IPS DF 6.9 (cell line): Measurements from ENCODE around the gene IL4.
"Not testable (repeated sequence)": the region's sequence is repeated elsewhere in the genome, so short reads cannot be mapped to it uniquely, and the experiment has no call there.

Experiments used
- DNase-seq: peaks from one replicate; pipeline ENCODE4 v3.0.0-alpha.2; 2013; ENCODE audit warnings: low read depth, low spot score
- H3K27ac ChIP-seq: one replicate; pipeline ENCODE4 v1.5.1; 2013; ENCODE audit warnings: low read length, control low read depth
- H3K27me3 ChIP-seq: 2 replicates; pipeline ENCODE4 v1.6.1; 2013; ENCODE audit warnings: mild to moderate bottlenecking, low read length; ENCODE audit not compliant: control insufficient read depth, insufficient read depth
- H3K36me3 ChIP-seq: 2 replicates; pipeline ENCODE4 v1.6.1; 2013; ENCODE audit warnings: low read length; ENCODE audit not compliant: control insufficient read depth, insufficient read depth
- H3K4me1 ChIP-seq: 2 replicates; pipeline ENCODE4 v1.6.1; 2013; ENCODE audit warnings: low read length; ENCODE audit not compliant: control insufficient read depth, insufficient read depth
- H3K4me3 ChIP-seq: 2 replicates; pipeline ENCODE4 v1.5.1; 2013; ENCODE audit warnings: mild to moderate bottlenecking, low read length
- H3K9me3 ChIP-seq: 2 replicates; pipeline ENCODE4 v1.6.1; 2013; ENCODE audit warnings: low read length, inconsistent platforms; ENCODE audit not compliant: control insufficient read depth, insufficient read depth
- WGBS: extraction: QIAGEN DNeasy Blood & Tissue Kit; methylation state at CpG from one replicate; pipeline ENCODE4 v1.1.7; 2013; ENCODE audit warnings: mixed read lengths, missing lambda C conversion rate; ENCODE audit not compliant: insufficient read length, insufficient coverage; 5-methylcytosine and 5-hydroxymethylcytosine counted together

The IL4 gene

DNA sequence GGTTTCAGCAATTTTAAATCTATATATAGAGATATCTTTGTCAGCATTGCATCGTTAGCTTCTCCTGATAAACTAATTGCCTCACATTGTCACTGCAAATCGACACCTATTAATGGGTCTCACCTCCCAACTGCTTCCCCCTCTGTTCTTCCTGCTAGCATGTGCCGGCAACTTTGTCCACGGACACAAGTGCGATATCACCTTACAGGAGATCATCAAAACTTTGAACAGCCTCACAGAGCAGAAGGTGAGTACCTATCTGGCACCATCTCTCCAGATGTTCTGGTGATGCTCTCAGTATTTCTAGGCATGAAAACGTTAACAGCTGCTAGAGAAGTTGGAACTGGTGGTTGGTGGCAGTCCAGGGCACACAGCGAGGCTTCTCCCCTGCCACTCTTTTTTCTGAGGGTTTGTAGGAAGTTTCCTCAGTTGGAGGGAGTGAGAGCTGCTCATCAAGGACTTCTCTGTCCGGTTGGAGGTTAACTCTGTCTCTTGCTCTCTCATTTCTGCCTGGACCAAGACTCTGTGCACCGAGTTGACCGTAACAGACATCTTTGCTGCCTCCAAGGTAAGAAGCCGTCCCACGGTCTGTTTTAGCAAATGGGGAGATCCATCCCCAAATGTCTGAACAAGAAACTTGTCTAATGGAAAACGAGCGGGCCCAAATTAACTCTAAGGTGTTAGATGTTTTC lies at the start of gene IL4:
IL4 (plus strand) TSS at position 51 of the 692 bp plus-strand sequence; CDS start at position 113, 62 bp downstream.
- no CpG with 5 or more reads among the region's 14 CpGs for WGBS
- H3K9me3 ChIP-seq: no peaks in the 10 kb centered on the region
- peaks cover 1% of the 10 kb centered on the region; the same call in 1 of the 2 replicates for H3K4me1 ChIP-seq
- no peak for DNase-seq
- H3K27ac ChIP-seq: no peak within 1 kb of the TSS
- H3K36me3 ChIP-seq: no peaks in the 10 kb centered on the region
- H3K4me3 ChIP-seq: no peak within 1 kb of the TSS
- H3K27me3 ChIP-seq: no peaks in the 10 kb centered on the region

DNA sequence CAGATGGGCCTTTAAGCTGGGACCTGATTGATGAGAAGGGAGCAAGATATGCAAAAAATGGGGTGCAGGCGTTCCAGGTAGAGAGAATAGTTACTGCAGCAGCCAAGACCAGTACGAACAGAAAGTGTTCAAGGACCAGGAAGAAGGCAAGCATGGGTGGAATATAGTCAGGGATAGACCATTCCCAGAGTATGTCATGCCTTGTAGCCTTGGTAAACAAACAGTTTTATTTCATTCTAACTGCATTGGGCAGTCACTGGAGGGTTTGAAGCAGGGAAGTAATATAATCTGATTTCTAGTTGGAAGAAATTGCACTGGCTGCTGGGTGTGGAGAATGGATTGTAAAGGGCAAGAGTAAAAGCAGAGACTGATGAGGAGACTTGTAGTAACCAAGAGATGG lies 46.3 kb upstream of the IL4 start:
- no CpG with 5 or more reads among the region's 2 CpGs for WGBS
- Histone ChIP-seq H3K4me3 (no peak overlapping the region), H3K27me3 (no peaks in the 10 kb centered on the region; the same call in 1 of the 2 replicates), H3K27ac (no peak overlapping the region), H3K9me3 (no peaks in the 10 kb centered on the region), H3K36me3 (no peaks in the 10 kb centered on the region), H3K4me1 (no peaks in the 10 kb centered on the region)
- DNase-seq: no peak

DNA sequence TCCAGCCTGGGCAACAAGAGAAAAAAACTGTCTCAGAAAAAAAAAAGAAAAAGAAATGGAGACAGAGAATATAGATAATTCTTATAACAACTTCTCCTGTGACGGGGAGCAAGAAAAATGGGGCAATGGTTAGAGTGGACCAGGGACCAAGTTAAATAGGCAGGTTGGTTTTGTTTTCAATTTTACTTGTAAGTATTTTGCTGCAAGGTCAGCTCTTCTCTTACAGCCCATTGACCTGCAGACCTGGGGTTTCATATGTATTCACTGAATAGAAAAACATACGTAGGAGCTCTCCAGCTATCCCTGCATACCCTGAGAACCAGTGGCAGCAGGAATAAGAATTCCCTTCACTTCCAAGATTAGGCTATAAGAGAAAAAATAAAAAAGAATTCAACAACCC lies 45.0 kb upstream of the IL4 start:
- Histone ChIP-seq H3K9me3 (no peaks in the 10 kb centered on the region), H3K27ac (no peak overlapping the region), H3K4me1 (no peaks in the 10 kb centered on the region), H3K4me3 (no peak overlapping the region), H3K36me3 (no peaks in the 10 kb centered on the region), H3K27me3 (no peaks in the 10 kb centered on the region; the same call in 1 of the 2 replicates)
- no CpG with 5 or more reads among the region's 2 CpGs for WGBS
- no peak for DNase-seq

DNA sequence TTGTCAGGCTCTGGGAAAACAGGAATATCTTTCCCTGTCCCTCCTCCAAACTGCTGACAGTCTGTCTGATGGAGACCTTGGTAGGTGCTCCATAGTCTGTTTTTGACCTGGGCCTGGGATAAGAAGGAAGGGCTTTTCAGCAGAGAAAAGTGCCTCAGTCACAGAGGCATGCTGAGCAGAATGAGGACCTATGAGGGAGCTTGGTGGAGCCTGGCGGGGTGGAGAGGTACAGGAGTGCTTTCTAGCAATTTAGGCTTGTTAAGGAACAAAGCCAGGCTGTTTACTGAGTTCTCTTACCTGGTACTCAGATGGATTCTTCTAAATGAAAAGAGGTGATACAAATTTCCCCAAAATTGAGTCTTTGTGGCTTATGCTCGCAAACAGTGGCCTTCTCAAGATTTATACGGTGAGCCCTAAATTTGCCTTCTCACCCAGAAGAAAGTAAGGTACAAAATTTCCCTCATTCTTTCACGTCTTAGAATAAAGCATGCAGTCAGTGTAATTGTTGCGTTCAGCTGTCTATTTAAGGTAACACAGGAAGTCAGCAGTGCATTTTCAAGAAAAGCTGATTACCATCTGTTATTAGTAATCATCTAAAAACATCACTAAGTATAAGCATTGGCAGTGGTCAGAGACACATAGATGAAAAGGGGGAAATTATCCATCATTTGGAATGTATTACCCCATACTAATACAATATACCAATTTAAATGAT lies 44.4 kb upstream of the IL4 start:
- H3K27ac ChIP-seq: no peak overlapping the region
- DNase-seq: no peak
- H3K4me1 ChIP-seq: no peaks in the 10 kb centered on the region
- no CpG with 5 or more reads among the region's 5 CpGs for WGBS
- no peaks in the 10 kb centered on the region for H3K9me3 ChIP-seq
- H3K36me3 ChIP-seq: no peaks in the 10 kb centered on the region
- no peaks in the 10 kb centered on the region; the same call in 1 of the 2 replicates for H3K27me3 ChIP-seq
- H3K4me3 ChIP-seq: no peak overlapping the region

DNA sequence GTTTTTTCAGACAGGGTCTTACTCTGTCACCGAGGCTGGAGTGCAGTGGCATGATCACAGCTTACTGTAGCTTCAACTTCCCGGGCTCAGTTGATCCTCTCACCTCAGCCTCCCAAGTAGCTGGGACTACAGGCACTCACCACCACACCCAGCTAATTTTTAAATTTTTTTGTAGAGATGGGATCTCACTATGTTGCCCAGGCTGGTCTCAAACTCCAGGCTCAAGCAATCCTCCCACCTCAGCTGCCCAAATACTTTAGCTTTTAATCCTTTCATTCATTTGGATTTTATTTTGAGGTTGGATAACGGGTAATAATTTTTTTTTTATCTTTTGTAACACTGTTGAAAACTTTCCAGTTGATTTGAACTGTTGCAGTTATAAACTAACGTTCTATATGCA lies 40.2 kb upstream of the IL4 start:
- H3K9me3 ChIP-seq, DNase-seq, H3K27me3 ChIP-seq, H3K36me3 ChIP-seq, H3K4me1 ChIP-seq, H3K4me3 ChIP-seq, H3K27ac ChIP-seq: not testable (repeated sequence)
- no CpG with 5 or more reads among the region's 4 CpGs for WGBS

DNA sequence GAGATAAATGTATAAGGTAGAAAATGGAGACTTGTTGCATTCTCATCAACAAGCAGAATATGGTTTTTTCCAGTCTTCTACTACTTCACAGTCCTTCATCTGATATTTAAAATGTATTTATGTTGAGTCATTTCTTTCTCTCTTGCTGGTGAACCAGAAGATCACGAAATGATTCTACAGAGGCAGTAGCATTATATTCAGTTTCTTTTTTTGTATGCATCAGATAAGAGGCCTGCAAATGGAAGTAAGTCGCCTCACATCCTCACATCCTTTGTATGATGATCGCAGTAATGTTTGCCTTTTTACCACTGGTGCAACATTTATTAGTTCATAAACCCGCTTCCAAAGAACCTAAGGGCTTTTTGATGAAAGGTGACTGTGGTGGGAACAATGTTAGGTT lies 37.9 kb upstream of the IL4 start:
- no peaks in the 10 kb centered on the region for H3K27me3 ChIP-seq
- no peak overlapping the region for H3K27ac ChIP-seq
- no peak overlapping the region for H3K4me3 ChIP-seq
- no CpG with 5 or more reads among the region's 4 CpGs for WGBS
- no peaks in the 10 kb centered on the region for H3K4me1 ChIP-seq
- no peaks in the 10 kb centered on the region for H3K9me3 ChIP-seq
- no peak for DNase-seq
- H3K36me3 ChIP-seq: peaks cover 2% of the 10 kb centered on the region; the same call in 1 of the 2 replicates

DNA sequence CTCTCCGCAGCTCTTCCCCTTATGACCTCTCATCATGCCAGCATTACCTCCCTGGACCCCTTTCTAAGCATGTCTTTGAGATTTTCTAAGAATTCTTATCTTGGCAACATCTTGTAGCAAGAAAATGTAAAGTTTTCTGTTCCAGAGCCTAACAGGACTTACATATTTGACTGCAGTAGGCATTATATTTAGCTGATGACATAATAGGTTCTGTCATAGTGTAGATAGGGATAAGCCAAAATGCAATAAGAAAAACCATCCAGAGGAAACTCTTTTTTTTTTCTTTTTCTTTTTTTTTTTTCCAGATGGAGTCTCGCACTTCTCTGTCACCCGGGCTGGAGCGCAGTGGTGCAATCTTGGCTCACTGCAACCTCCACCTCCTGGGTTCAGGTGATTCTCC lies 36.5 kb upstream of the IL4 start:
- H3K36me3 ChIP-seq: peaks cover 2% of the 10 kb centered on the region; the same call in 1 of the 2 replicates
- no peak overlapping the region for H3K27ac ChIP-seq
- no peak overlapping the region for H3K4me3 ChIP-seq
- no peaks in the 10 kb centered on the region for H3K27me3 ChIP-seq
- no peak for DNase-seq
- WGBS: no CpG with 5 or more reads among the region's 4 CpGs
- H3K4me1 ChIP-seq: no peaks in the 10 kb centered on the region
- H3K9me3 ChIP-seq: no peaks in the 10 kb centered on the region

DNA sequence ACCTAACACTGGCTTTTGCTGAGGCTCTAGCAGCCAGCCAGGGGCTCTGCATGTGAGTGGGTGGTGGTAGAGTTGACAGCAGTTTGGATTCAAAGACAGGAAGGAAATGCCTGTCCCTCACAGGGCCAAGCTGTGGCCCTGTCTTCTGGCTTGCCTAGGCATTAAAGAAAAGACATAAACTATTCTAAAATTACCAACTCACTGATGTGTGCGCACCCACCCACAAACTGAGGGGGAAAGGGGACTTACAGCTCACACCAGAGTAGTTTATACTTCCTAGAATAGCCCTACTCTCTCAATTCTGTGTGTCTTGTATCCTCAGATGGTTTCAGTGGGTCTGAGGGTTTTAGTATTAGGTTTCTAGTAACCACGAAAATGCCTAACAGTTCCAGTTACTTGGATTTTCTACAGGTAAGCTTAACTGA lies 34.1 kb upstream of the IL4 start:
- Histone ChIP-seq H3K4me3 (no peak overlapping the region), H3K27ac (no peak overlapping the region), H3K4me1 (no peaks in the 10 kb centered on the region), H3K27me3 (no peaks in the 10 kb centered on the region), H3K9me3 (no peaks in the 10 kb centered on the region), H3K36me3 (peaks cover 2% of the 10 kb centered on the region; the same call in 1 of the 2 replicates)
- no peak for DNase-seq
- WGBS: no CpG with 5 or more reads among the region's 2 CpGs

DNA sequence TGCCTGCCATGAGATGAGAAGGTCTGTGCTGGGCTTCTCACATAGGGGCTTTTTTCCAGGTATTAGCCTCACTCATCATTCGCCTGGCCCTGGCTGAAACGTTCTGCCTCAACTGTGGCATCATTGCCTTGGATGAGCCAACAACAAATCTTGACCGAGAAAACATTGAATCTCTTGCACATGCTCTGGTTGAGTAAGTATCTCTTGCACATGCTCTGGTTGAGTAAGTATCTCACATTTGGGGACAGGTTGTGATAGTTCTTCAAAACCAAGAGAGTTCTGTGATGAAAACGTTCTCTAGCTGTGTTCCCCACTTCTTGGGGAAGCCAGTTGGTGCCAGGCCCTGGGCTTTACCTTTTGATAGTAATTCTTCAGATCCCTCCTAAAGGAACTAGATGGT lies 33.2 kb upstream of the IL4 start:
- Histone ChIP-seq H3K9me3 (no peaks in the 10 kb centered on the region), H3K4me1 (no peaks in the 10 kb centered on the region), H3K4me3 (no peak overlapping the region), H3K27ac (no peak overlapping the region), H3K36me3 (peaks cover 2% of the 10 kb centered on the region; the same call in 1 of the 2 replicates), H3K27me3 (no peaks in the 10 kb centered on the region)
- WGBS: no CpG with 5 or more reads among the region's 4 CpGs
- no peak for DNase-seq

DNA sequence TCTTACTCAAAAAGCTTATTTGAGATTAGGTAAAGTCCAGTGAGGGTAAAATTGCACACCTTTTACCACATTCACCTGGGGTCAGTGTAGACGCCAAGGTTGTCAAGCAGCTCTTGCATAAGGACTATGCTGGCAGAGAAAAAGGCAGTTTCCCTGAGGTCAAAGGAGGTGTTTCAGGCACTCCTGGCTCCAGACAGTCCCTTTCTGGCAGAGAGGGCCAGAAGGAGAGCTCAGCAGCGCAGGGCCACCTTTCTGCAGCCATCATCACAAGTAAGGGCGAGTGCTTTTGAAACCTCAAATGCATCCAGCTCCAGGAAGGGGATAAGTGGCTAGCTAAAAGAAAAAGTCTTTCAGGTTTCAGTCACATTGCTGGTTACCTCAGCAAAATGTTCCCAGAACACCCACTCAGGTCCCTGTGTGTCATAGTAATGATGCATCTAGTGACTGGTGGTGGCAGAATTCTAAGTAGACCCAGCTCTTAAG lies 32.5 kb upstream of the IL4 start:
- H3K36me3 ChIP-seq: peaks cover 2% of the 10 kb centered on the region; the same call in 1 of the 2 replicates
- no peak for DNase-seq
- no peaks in the 10 kb centered on the region for H3K9me3 ChIP-seq
- no peak overlapping the region for H3K27ac ChIP-seq
- H3K27me3 ChIP-seq: no peaks in the 10 kb centered on the region
- no peak overlapping the region for H3K4me3 ChIP-seq
- no CpG with 5 or more reads among the region's 3 CpGs for WGBS
- H3K4me1 ChIP-seq: no peaks in the 10 kb centered on the region
